Right lobe of liver (tissue), 6 donors: ENCODE results near the gene LRRTM4. TPM values are rescaled to one million over a fixed set of nuclear protein-coding genes. Genes with fewer than 3 reads are reported as not detected.
"Not testable (repeated sequence)": the region's sequence is repeated elsewhere in the genome, so short reads cannot be mapped to it uniquely, and the experiment has no call there.

Source experiments
- ATAC-seq, 4 donors: fragments of 200-7000 bp; cut with Tn5 transposase; one replicate each; pipeline ENCODE4 v1.9.1; 2020; ENCODE audit warnings: mild to moderate bottlenecking in 4 of 4, moderate library complexity in 4 of 4
- DNase-seq, 3 donors: peaks; one replicate each; pipeline ENCODE4 v3.0.0-alpha.2; 2020
- H3K27ac ChIP-seq, 3 donors: fragments of 200-600 bp; one replicate each; pipeline ENCODE4 v1.8.0; 2022
- H3K27me3 ChIP-seq, 2 donors: fragments of 200-600 bp; one replicate each; pipeline ENCODE4 v1.8.0; 2022
- H3K36me3 ChIP-seq, 4 donors: fragments of 200-600 bp; sonication (generic) in 1 of 4; one replicate each; pipeline versions ENCODE4 v1.5.1 to v1.8.0; 2017 to 2022; ENCODE audit warnings: control low read depth in 1 of 4
- H3K4me1 ChIP-seq, 4 donors: fragments of 200-600 bp; sonication (generic) in 1 of 4; one replicate each; pipeline versions ENCODE4 v1.5.1 to v1.8.0; 2017 to 2022; ENCODE audit warnings: control low read depth in 1 of 4
- H3K4me3 ChIP-seq, 3 donors: fragments of 200-600 bp; one replicate each; pipeline ENCODE4 v1.8.0; 2022
- H3K9me3 ChIP-seq, 4 donors: fragments of 200-600 bp; sonication (generic) in 1 of 4; one replicate each; pipeline versions ENCODE4 v1.5.1 to v1.8.0; 2017 to 2022; ENCODE audit warnings: control low read depth in 1 of 4
- CTCF ChIP-seq, 4 donors: fragments of 200-600 bp in 3 of 4; fragments of 450-650 bp in 1 of 4; IDR thresholded peaks; one replicate each; pipeline versions ENCODE4 v1.5.1 to v1.8.0; 2016 to 2022; ENCODE audit warnings: antibody characterized with exemption in 4 of 4, mild to moderate bottlenecking in 2 of 4
- POLR2A ChIP-seq: fragments of 450-650 bp; IDR thresholded peaks from one replicate; pipeline ENCODE4 v1.6.1; 2017; ENCODE audit warnings: antibody characterized with exemption, mild to moderate bottlenecking
- WGBS: methylation state at CpG from one replicate; pipeline ENCODE4 v1.1.6; 2018; ENCODE audit warnings: low coverage, low lambda C conversion rate; ENCODE audit not compliant: insufficient coverage; ENCODE audit errors: missing lambda C conversion rate; 5-methylcytosine and 5-hydroxymethylcytosine counted together
- intact Hi-C, 2 donors: fragments of 100-400 bp; cut with DNase I; formaldehyde crosslinking; loops; one replicate each; pipeline versions ENCODE4 v1.11.2 to v1.14.1; 2022
- total RNA-seq, 6 experiments: library from RNA; depleted of rRNA in 2 of 6; stranded (reverse); fragments of >200 nt in 2 of 6; fragmentation: NEBNext Ultra II Directional in 3 of 6; extraction: Animal tissue kit (Norgen Biotek cat#: 25700) in 3 of 6; gene quantifications; one replicate each; pipeline versions ENCODE4 v1.1.0 to v1.2.4, GENCODE V29; 2016 to 2023
- donor health status: DM: no; HTN: yes; CAD: no.
- donor health status: DM: no; HTN: no; CAD: no.
- donor health status: DM: no; HTN: no; CAD: no.
- donor health status: DM: no; HTN: yes; CAD: no.
- donor health status: DM: no; HTN: yes; CAD: no.

The LRRTM4 gene
- total RNA-seq, 6 experiments from 2014 or later, result 0.09 to 0.10 (median 0.09) TPM; not detected in 3

- Histone ChIP-seq H3K4me1 (no peaks in the 10 kb centered on the region), H3K9me3 (no peaks in the 10 kb centered on the region), H3K36me3 (no peaks in the 10 kb centered on the region), H3K27ac (no peak overlapping the region), H3K4me3 (no peak overlapping the region), H3K27me3 (no peaks in the 10 kb centered on the region)
- TF ChIP-seq POLR2A, result no peak
- no peak for TF ChIP-seq CTCF (IDR thresholded peaks at IDR 0.05)
- WGBS, result 55% methylated on average over 4 of the region's 4 CpGs
- ATAC-seq (no peak), DNase-seq (no peak)
- intact Hi-C loops, result no loop called here
Observed at GRCh38 chr2:76793647-76794334, 728.4 kb downstream of the LRRTM4 start.

GRCh38 chr2:76781313-76781712 is 740.9 kb downstream of the LRRTM4 start:
- DNase-seq, intact Hi-C loops, H3K27me3 ChIP-seq, H3K27ac ChIP-seq, H3K9me3 ChIP-seq, ATAC-seq, H3K36me3 ChIP-seq, H3K4me1 ChIP-seq, H3K4me3 ChIP-seq: not testable (repeated sequence)
- WGBS, result 33% methylated on average over 1 of the region's 22 CpGs

GRCh38 chr2:76763276-76763675 is 758.9 kb downstream of the LRRTM4 start:
- intact Hi-C loops, result no loop called here
- Histone ChIP-seq H3K36me3 (no peaks in the 10 kb centered on the region), H3K4me1 (no peaks in the 10 kb centered on the region), H3K4me3 (no peak overlapping the region), H3K9me3 (no peaks in the 10 kb centered on the region), H3K27me3 (no peaks in the 10 kb centered on the region), H3K27ac (no peak overlapping the region)
- 31% methylated on average over 2 of the region's 2 CpGs for WGBS
- no peak for DNase-seq
- TF ChIP-seq CTCF (IDR thresholded peaks at IDR 0.05) (no peak), POLR2A (no peak)
- ATAC-seq, result no peak

- Histone ChIP-seq H3K4me1 (no peaks in the 10 kb centered on the region), H3K36me3 (no peaks in the 10 kb centered on the region), H3K27me3 (no peaks in the 10 kb centered on the region), H3K27ac (no peak overlapping the region), H3K9me3 (no peaks in the 10 kb centered on the region), H3K4me3 (no peak overlapping the region)
- intact Hi-C loops, result no loop called here
- no peak for TF ChIP-seq CTCF (IDR thresholded peaks at IDR 0.05)
- no peak for TF ChIP-seq POLR2A
- DNase-seq, result no peak
- WGBS, result 54% methylated on average over 4 of the region's 4 CpGs
- ATAC-seq, result no peak
Observed at GRCh38 chr2:76760367-76760704, 761.8 kb downstream of the LRRTM4 start.

GRCh38 chr2:76759634-76760366 is 762.4 kb downstream of the LRRTM4 start:
- Histone ChIP-seq H3K27ac (no peak overlapping the region), H3K27me3 (no peaks in the 10 kb centered on the region), H3K4me3 (no peak overlapping the region), H3K4me1 (no peaks in the 10 kb centered on the region), H3K36me3 (no peaks in the 10 kb centered on the region), H3K9me3 (no peaks in the 10 kb centered on the region)
- DNase-seq (no peak), ATAC-seq (no peak)
- intact Hi-C loops, result no loop called here
- WGBS, result 36% methylated on average over 7 of the region's 7 CpGs
- TF ChIP-seq CTCF (IDR thresholded peaks at IDR 0.05), result no peak
- no peak for TF ChIP-seq POLR2A
